Loucy (cell line): ENCODE results near the gene COG2.
A peak's percentile ranks its signal among the peaks of the same experiment; 100 is the strongest.

Experiments used
- H2AFZ ChIP-seq: fragments of 200-600 bp; sonication (generic); 2 replicates; pipeline ENCODE4 v1.6.0; 2016; ENCODE audit warnings: antibody characterized with exemption, mild to moderate bottlenecking, low read length, moderate library complexity
- H3F3A ChIP-seq: fragments of 200-600 bp; 2 replicates; pipeline ENCODE4 v1.6.0; 2016; ENCODE audit warnings: antibody characterized with exemption, low read depth, mild to moderate bottlenecking
- H3K27me3 ChIP-seq: fragments of 200-600 bp; sonication (generic); 2 replicates; pipeline ENCODE4 v1.6.1; 2014; ENCODE audit warnings: low read length, mild to moderate bottlenecking; ENCODE audit not compliant: insufficient read depth, poor library complexity, severe bottlenecking
- H3K36me3 ChIP-seq: fragments of 200-600 bp; sonication (generic); 2 replicates; pipeline ENCODE4 v1.6.1; 2016; ENCODE audit warnings: low read length; ENCODE audit not compliant: insufficient read depth
- H3K4me1 ChIP-seq: fragments of 200-600 bp; sonication (generic); 2 replicates; pipeline ENCODE4 v1.5.1; 2014; ENCODE audit warnings: low read length, mild to moderate bottlenecking; ENCODE audit not compliant: insufficient read depth, poor library complexity, severe bottlenecking
- H3K4me2 ChIP-seq: fragments of 200-600 bp; sonication (generic); 2 replicates; pipeline ENCODE4 v1.6.0; 2014; ENCODE audit warnings: antibody characterized with exemption, low read length, low read depth, mild to moderate bottlenecking; ENCODE audit not compliant: poor library complexity, severe bottlenecking
- H3K4me3 ChIP-seq: fragments of 200-600 bp; sonication (generic); 2 replicates; pipeline ENCODE4 v1.5.1; 2014; ENCODE audit warnings: low read length, mild to moderate bottlenecking, mixed read lengths; ENCODE audit not compliant: poor library complexity, severe bottlenecking
- H3K79me2 ChIP-seq: fragments of 200-600 bp; sonication (generic); 2 replicates; pipeline ENCODE4 v1.6.1; 2014; ENCODE audit warnings: low read length; ENCODE audit not compliant: insufficient read depth
- H3K9ac ChIP-seq: fragments of 200-600 bp; sonication (generic); 2 replicates; pipeline ENCODE4 v1.6.0; 2014; ENCODE audit warnings: mild to moderate bottlenecking, low read depth, low read length, moderate library complexity; ENCODE audit not compliant: poor library complexity, severe bottlenecking
- H3K9me2 ChIP-seq: fragments of 200-600 bp; sonication (generic); replicated peaks from 2 replicates; pipeline ENCODE4 v1.6.1; 2016; ENCODE audit warnings: low read depth, low read length, mixed read lengths
- H3K9me3 ChIP-seq: fragments of 200-600 bp; sonication (generic); 2 replicates; pipeline ENCODE4 v1.6.1; 2014; ENCODE audit warnings: mild to moderate bottlenecking, antibody characterized with exemption, low read length, low read depth; ENCODE audit not compliant: insufficient read depth
- H4K20me1 ChIP-seq: fragments of 200-600 bp; sonication (generic); 2 replicates; pipeline ENCODE4 v1.6.0; 2014; ENCODE audit warnings: antibody characterized with exemption, low read length, mild to moderate bottlenecking; ENCODE audit not compliant: insufficient read depth, poor library complexity, severe bottlenecking
- CTCF ChIP-seq: fragments of 200-600 bp; sonication (generic); conservative IDR thresholded peaks from 2 replicates; pipeline ENCODE4 v1.5.1; 2014; ENCODE audit warnings: mild to moderate bottlenecking, antibody characterized with exemption, low read length
- EZH2phosphoT487 ChIP-seq: fragments of 200-600 bp; IDR thresholded peaks from 2 replicates; pipeline ENCODE4 v1.6.1; 2018; ENCODE audit warnings: antibody characterized with exemption, mild to moderate bottlenecking, moderate library complexity, borderline replicate concordance

The COG2 gene

GRCh38 chr1:230631477-230631876 lies 10.8 kb upstream of the COG2 start:
- TF ChIP-seq CTCF (no peak), EZH2phosphoT487 (no peak)
- Histone ChIP-seq H2AFZ (no peak overlapping the region), H3K9me3 (no peaks in the 10 kb centered on the region), H3K4me2 (no peak overlapping the region), H4K20me1 (no peaks in the 10 kb centered on the region), H3F3A (no peaks in the 10 kb centered on the region), H3K9me2 (no peaks in the 10 kb centered on the region), H3K4me1 (no peaks in the 10 kb centered on the region), H3K9ac (no peak overlapping the region), H3K4me3 (no peak overlapping the region), H3K36me3 (no peaks in the 10 kb centered on the region), H3K79me2 (no peaks in the 10 kb centered on the region), H3K27me3 (no peaks in the 10 kb centered on the region)

GRCh38 chr1:230632273-230632873 lies 9.9 kb upstream of the COG2 start:
- Histone ChIP-seq H3F3A (no peaks in the 10 kb centered on the region), H3K4me2 (no peak overlapping the region), H3K4me1 (no peaks in the 10 kb centered on the region), H2AFZ (no peak overlapping the region), H3K36me3 (no peaks in the 10 kb centered on the region), H3K79me2 (no peaks in the 10 kb centered on the region), H3K9me2 (no peaks in the 10 kb centered on the region), H4K20me1 (no peaks in the 10 kb centered on the region), H3K9me3 (no peaks in the 10 kb centered on the region), H3K9ac (no peak overlapping the region), H3K4me3 (no peak overlapping the region), H3K27me3 (no peaks in the 10 kb centered on the region)
- TF ChIP-seq CTCF: peak; percentile 79
- no peak for TF ChIP-seq EZH2phosphoT487

- Histone ChIP-seq H3K4me2 (no peak overlapping the region), H2AFZ (no peak overlapping the region)
Measured at GRCh38 chr1:230633469-230633868, 8.8 kb upstream of the COG2 start.

More at GRCh38 chr1:230633469-230633868, 8.8 kb upstream of the COG2 start:
- Histone ChIP-seq H3K36me3 (no peaks in the 10 kb centered on the region), H3K9ac (no peak overlapping the region), H3K9me2 (no peaks in the 10 kb centered on the region), H4K20me1 (no peaks in the 10 kb centered on the region), H3F3A (no peaks in the 10 kb centered on the region), H3K79me2 (no peaks in the 10 kb centered on the region), H3K4me3 (no peak overlapping the region), H3K9me3 (no peaks in the 10 kb centered on the region), H3K4me1 (no peaks in the 10 kb centered on the region), H3K27me3 (no peaks in the 10 kb centered on the region)
- TF ChIP-seq CTCF (no peak), EZH2phosphoT487 (no peak)
